ENCODE measurements around the gene CLTCL1.

DNA sequence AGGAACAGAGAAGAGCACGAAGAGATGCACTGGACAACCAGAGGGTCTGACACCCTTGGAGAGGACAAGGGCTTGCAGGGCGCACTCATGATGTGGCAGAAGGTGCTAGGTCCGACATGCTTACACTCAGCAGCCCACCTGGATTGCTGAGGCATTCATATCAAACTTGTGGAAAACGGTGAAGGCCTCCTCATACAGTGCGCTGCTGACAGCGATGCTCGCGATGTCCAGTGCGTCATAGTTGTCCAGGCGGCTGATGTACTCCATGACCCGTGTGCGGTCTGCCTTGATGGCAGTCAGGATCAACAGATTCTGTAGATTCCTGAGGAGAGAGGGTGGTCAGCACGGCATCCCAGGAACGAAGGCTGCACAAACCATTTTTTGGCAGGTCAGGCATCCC is 81.3 kb downstream of the CLTCL1 start:
- TF ChIP-seq EP300 (IDR thresholded peaks at IDR 0.05), result no peak
- TF ChIP-seq, protein P1, sequence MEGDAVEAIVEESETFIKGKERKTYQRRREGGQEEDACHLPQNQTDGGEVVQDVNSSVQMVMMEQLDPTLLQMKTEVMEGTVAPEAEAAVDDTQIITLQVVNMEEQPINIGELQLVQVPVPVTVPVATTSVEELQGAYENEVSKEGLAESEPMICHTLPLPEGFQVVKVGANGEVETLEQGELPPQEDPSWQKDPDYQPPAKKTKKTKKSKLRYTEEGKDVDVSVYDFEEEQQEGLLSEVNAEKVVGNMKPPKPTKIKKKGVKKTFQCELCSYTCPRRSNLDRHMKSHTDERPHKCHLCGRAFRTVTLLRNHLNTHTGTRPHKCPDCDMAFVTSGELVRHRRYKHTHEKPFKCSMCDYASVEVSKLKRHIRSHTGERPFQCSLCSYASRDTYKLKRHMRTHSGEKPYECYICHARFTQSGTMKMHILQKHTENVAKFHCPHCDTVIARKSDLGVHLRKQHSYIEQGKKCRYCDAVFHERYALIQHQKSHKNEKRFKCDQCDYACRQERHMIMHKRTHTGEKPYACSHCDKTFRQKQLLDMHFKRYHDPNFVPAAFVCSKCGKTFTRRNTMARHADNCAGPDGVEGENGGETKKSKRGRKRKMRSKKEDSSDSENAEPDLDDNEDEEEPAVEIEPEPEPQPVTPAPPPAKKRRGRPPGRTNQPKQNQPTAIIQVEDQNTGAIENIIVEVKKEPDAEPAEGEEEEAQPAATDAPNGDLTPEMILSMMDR (IDR thresholded peaks at IDR 0.05), result no peak
- TF ChIP-seq POLR2A (IDR thresholded peaks at IDR 0.05), result no peak
- TF ChIP-seq POLR2AphosphoS5 (IDR thresholded peaks at IDR 0.05), result no peak
